GM19452 (cell line): Measurements from ENCODE around the gene SZT2.
A peak's percentile ranks its signal among the peaks of the same experiment; 100 is the strongest.

Source experiments
- ATAC-seq: cut with Tn5 transposase; IDR thresholded peaks from one replicate; pipeline ENCODE4 v1.9.1; 2021; ENCODE audit not compliant: unreplicated experiment

The SZT2 gene

DNA sequence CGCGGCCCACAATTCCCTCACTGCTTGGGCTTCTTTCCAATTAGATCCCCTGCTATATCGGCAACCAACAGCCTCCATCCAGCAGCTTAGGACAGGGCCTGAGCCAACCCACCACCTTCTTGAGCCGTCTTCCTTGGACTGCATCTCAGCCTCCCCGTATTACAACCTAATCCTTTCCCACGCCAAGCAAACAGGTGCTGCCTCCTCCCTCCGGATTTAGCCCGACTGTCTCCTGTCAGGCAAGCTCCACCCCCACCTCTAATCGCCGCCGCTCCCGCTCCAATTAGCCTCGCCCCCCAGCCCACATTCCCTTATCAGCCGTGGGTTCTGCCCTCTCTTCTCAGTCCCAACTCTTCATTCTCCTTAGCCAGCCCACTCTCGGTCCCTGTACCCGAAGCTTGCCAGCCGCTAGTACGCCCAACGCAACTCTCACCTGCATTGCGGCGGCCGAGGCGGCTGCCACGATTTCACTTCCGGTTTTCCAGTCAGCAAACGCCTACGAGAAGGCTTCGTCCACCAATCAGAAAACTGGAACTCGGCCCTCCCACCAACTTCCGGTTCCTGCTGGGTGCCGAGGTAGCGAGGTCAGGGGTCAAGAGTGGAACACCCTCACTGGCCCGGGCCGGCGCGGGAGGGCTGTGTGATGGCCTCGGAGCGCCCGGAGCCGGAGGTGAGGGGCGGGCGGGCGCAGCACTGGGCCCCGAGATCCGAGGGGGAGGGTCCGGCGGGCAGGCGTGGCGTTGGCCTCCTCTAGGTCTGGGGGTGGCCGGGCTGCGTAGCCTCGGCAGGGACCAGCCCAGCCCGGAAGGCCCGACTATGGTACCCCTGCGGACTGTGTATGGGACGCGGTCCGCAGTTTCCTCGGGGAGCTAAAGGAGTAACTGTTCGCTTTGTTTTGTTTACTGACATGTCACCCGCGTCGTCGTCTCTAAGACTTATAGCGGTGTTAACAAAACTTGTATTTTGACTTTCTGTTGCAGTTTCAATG, at the start of gene SZT2, which contains the start of gene MED8:
Gene SZT2, plus strand, starts transcription at position 574 of the 988 bp plus-strand sequence. Its CDS starts 70 bp downstream, at position 644.
Gene MED8, minus strand, starts transcription at position 475 of the 988 bp plus-strand sequence. Its CDS starts 36 bp downstream, at position 439.
- peak; percentile 83 for ATAC-seq

DNA sequence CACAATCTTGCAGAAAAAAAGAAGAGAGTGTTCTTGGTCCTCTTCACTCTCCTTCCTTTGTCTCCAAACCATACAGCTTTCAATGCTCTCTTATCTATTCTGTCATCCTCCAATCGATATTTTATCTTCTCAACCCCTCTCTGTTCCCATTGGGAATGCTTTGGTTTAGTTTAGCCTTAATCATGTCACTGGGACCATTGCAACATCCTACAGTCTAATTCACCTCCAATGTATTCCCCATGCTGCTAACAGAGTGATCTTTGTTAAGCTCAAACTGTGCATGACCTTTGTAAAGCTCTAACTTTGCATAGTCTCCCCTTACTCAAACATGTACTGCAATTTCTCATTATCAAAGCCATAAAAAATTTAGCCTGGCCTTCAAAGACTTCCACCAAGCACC, 49.1 kb upstream of the SZT2 start:
- ATAC-seq = no peak

DNA sequence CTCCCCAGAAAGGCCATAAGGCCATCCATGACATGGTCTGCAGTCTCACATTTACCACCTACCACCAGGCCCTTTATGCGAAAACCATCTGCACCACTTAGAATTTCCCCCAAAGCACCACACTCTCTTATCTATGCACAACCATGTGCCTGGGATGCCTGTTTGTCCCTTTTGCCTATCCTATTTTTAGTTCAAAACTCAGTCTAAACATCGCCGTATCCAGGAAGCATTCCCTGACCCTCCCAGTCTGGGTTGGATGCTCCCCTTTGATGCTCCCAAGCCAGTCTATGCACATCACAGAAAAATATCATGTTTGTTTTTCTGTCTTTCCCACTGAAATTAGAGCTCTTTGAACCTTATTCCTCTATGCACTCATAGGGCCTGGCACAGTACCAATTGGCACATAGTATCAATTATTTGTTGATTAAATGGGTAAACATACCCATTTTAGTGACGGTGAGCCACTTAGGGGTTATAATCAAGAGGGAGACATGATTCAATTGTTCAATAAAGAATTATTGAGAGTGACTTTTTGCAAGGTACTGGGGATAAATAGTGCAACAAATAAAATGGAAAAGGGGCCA, 45.3 kb upstream of the SZT2 start:
- no peak for ATAC-seq

DNA sequence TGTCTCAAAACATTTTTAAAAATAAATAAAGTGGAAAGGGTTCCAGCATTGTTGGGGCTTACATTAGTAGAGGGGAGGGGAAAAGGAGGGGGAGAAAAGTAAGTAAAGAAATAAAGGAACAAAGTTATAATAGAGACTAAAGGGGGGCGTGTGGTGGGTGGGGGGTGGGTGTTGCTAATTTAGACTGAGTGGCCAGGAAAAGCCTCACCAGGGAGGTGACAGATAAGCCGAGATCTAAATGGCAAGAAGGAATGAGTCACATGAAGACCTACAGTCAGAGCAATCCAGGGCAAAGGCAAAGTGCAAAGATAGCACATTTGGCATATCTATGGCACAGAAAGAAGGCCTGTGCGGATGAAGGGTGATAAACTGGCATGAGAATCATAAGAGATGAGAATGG, 44.6 kb upstream of the SZT2 start:
- no peak for ATAC-seq

DNA sequence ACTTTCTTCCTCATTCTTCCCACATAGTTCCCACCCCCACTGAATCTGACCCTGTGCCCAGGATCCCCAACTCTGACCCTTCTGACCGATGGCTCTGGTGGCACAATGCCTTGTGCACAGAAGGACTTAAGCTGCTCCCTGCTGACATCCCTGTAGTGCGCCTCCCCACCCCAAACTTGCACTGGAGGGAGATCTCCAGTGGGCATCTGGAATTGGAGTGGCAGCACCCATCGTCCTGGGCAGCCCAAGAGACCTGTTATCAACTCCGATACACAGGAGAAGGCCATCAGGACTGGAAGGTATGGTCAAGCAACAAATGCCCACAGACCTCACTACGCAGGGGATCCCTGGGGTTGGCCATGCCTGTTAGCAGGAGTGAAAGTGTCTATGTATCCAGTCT, 43.1 kb upstream of the SZT2 start:
- ATAC-seq = no peak

DNA sequence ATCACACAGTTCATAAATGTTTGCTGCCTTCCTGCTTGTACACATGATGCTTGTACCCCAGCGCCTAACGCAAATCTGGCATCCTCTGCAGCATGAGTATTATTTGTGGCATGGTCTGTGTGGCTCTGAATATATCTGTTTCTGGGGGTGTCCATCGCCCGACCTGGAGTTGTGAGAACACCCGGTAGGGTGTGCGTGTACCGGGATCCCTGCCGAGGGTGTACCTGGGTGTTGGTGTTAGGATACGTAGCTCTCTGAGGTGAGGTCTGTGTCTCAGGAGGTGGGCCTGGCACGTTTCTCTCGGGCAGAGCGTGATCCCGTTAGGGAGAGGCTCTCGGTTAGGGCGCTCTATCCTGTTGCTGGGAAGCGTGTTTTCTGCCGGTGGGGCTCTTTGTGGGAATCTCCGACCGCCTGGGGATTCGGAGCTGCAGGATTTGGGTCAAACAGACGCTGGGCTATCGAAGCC, 41.3 kb upstream of the SZT2 start:
- no peak for ATAC-seq

DNA sequence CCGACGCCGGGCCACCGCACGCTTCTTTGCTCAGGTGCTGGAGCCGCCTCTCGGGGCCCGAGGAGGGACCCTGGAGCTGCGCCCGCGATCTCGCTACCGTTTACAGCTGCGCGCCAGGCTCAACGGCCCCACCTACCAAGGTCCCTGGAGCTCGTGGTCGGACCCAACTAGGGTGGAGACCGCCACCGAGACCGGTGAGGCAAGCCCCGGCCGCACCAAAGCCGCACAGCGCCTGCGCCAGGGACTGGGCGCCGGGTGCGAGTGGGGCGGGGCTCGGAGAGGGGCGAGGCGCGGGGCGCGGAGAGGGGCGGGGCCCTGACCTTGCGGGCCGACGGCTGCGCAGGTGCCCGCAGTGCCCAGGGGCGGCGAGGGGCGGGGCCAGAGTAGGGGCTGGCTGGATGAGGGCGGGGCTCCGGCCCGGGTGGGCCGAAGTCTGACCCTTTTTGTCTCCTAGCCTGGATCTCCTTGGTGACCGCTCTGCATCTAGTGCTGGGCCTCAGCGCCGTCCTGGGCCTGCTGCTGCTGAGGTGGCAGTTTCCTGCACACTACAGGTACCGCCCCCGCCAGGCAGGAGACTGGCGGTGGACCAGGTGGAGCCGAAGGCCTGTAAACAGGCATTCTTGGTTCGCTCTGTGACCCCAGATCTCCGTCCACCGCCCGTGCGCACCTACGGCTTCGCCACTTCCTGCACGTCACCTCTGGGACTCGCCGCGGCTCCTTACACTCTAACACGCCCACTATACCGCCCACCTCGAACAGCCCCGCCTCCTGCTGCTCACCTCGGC, 40.7 kb upstream of the SZT2 start:
- no peak for ATAC-seq

DNA sequence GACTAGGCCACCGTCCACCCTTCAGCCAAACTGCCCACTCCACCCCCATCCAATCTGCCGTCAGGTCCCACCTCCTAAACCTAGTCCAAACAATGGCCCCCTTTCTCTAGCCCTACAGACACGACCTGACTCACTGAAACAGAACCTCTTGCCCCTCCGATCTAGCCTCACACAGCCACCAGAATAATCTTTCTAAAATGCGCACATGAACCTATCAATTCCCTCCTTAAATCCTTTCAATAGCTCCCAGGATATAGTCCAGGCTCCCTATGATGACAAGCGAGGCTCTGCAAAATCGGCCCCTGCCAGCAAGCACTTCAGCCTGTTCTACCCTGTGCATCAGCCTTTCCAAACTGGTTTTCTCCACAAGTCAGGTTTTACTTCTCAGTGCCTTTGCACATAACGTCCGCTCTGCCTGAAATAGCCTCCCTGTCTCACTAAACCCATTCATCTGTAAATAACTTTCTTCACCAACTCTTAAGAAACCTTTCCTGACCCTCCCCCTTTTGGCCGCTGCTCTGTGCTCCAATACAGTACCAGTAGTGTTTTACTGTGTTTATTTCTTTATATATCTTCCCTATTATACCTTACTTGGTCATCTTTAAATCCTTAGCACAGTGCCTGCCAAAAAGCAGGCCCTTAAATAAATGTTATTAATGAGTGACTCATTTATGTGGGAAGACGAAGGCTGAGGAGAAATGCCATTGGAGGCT, 39.9 kb upstream of the SZT2 start:
- no peak for ATAC-seq

DNA sequence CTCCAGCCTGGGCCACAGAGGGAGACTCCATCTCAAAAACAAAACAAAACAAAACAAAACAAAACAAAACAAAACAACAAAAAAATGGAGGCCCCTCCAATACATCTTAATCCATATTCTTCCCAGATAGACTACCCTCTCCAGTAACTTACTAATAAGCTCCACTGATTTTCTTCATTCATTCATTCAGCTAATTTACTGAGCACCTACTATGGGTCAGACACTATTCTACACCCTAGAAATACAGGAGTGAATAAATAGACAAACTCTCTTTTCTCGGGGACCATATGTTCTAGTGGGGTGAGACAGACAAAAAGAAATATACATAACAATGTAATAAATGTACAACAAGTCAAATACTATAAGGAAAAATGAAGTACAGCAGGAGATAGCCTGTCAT, 38.7 kb upstream of the SZT2 start:
- no peak for ATAC-seq

DNA sequence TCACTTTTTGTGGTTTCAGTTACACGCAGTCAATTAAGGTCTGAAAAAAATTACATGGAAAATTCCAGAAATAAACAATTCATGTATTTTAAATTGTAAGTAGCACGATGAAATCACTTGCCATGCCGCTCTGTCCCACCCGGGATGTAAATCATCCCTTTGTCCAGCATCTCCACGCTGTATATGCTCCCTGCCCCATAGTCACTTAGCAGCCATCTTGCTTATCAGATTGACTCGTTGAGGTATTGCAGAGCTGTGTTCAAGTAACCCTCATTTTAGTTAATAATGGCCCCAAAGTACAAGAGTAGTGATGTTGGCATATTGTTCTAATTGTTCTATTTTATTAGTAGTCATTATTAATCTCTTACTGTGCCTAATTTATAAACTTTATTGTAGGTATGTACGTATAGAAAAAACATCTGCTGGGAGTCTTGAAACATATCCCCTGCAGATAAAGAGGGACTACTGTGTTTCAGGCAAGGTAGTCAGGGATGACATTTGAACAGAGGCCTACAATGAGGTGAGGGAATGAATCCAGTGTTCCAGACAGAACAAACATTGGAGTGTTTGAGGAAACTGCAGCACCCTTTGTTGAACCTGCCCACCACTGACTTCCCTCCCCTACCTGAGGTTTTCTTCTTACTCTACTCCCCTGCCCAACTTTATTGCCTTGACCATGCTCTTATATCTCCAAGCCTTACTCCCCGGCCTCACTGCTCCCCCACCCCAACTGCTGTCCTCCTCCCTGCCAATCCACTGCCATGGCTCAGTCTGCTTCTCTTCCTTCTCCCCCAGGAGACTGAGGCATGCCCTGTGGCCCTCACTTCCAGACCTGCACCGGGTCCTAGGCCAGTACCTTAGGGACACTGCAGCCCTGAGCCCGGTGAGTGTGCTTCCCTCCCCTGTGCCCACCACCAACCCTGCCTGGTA, 38.0 kb upstream of the SZT2 start:
- no peak for ATAC-seq

DNA sequence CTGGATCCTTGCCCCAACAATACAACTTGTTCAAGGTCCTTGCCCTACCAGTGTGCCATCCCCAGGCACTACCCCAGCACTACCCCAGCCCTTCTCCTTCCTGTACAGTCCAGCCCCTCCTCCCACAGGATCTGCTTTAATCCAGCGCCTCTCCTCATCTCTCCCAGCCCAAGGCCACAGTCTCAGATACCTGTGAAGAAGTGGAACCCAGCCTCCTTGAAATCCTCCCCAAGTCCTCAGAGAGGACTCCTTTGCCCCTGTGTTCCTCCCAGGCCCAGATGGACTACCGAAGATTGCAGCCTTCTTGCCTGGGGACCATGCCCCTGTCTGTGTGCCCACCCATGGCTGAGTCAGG, 37.4 kb upstream of the SZT2 start:
- no peak for ATAC-seq

DNA sequence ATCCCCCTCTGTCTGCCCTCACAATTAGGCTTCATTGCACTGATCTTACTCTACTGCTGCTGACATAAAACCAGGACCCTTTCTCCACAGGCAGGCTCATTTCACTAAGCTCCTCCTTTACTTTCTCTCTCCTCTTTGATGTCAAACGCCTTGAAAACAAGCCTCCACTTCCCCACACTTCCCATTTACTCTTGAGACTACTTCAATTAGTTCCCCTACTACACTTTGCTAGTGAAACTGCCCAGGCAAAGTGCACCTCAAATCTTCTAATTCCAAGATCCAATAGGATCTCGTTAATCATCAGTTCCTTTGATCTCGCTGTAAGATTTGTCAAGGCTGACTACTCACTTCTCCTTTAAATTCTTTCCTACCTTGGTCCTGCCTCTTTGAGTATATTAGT, 36.8 kb upstream of the SZT2 start:
- ATAC-seq = no peak

DNA sequence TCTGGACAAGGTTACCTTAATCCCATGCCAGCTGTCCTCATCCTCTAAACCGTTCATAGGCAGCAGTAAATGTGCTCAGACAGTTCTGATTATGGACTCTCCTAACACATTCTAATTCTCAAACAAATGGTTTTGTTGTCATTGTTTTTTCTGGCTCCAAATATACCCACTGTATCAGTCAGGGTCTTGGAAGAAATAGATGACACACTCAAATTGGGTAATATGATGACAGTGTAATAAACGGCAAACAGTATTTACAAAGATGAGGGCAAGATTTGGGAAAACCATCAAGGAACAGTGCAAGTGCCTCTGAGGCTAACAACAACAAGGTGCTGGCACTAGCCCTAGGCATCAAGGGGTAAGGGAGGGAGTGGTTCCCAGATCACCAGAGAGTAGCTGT, 35.2 kb upstream of the SZT2 start:
- no peak for ATAC-seq

DNA sequence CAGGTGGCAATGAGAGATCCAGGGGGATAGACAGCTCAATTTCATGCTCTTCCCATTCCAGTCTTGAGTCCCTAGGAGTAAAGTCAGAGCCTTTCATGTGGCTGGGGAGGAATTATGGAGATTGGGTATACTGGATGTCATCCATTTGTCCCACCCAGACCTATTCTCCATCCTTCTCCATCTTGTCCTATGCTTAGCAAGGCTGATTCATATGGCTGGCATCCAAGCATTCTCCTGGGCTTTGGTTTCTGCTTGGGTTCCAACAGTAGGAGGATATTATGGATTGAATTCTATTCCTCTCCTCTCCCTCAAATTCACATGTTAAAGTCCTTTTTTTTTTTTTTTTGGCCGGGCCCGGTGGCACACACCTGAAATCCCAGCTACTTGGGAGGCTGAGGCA, 34.8 kb upstream of the SZT2 start:
- ATAC-seq = no peak

DNA sequence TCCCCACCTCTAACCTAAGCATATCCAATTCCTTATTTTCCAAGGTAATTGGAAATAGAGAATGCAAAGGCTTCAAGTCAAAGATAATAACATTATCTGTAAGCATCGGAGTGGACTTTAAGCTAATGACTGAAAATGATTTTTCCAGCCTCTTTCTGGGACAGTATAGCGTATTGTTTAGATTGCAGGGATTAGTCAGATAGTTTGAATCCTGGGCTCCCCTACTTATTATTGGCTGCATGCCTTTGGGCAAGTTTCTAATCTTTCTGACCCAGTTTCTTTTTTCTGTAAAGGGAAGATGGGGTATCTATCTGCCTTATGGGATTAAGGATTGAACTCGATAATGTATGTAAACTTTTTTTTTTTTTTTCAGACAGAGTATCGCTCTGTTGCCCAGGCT, 32.4 kb upstream of the SZT2 start:
- no peak for ATAC-seq

DNA sequence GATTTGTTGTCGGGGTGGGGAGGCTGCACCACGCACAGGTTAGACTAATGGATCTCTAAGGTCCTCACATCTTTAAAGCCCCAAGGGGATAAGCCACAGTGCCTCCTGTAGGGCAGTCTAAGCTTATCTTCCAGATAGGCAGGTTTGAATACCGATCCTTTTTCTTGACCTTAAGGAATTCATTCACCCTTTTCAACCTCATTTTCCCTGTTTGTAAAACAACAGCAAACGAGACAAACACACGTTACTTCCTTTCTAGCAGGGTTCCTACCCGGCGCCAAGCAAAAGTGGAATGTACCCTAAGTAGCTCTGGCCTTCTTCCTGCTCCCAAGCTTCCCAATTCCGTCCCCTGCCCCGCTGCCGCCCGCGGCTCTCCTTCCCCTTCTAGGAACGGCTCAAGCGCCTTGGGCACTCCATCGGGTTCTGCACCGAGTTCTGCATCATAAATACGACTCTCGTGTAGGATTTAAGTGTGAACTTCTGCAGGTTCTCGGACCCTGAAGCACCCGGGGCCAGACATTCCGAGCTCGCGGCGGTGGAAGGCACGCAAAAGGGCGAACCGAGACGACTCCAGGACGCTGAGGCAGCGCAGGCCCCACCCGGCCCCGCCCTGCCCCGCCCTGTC, 31.5 kb upstream of the SZT2 start:
- no peak for ATAC-seq

DNA sequence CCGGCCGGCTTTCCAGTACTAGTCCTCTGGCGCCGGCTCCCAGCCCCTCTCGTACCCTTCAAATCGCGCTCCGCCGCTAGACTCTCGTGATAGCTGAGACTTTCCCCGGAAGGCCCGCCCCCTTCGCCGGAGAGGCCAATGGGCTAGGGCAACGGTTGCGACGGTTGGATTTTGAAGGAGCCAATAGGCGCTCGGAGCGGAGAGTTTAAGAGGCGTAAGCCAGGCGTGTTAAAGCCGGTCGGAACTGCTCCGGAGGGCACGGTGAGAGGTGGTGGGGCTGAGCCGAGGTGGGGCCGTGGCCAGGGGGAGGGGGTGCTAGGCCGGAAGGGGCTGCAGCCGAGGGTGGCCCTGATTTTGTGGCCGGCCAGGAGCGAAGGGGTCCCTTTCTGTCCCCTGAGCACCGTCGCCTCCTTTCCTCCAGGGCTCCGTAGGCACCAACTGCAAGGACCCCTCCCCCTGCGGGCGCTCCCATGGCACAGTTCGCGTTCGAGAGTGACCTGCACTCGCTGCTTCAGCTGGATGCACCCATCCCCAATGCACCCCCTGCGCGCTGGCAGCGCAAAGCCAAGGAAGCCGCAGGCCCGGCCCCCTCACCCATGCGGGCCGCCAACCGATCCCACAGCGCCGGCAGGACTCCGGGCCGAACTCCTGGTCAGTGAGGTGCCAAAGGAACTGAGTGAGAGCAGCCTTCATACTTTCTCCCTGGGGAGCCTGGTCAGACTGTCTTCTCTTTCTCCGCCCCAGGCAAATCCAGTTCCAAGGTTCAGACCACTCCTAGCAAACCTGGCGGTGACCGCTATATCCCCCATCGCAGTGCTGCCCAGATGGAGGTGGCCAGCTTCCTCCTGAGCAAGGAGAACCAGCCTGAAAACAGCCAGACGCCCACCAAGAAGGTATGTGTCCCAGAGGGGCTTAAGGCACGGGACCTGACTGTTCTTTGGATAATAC, 30.7 kb upstream of the SZT2 start, which contains the start of gene CDC20:
Gene CDC20, plus strand, starts transcription at position 236 of the 948 bp plus-strand sequence. Its CDS starts 235 bp downstream, at position 471.
- peak; percentile 92 for ATAC-seq

DNA sequence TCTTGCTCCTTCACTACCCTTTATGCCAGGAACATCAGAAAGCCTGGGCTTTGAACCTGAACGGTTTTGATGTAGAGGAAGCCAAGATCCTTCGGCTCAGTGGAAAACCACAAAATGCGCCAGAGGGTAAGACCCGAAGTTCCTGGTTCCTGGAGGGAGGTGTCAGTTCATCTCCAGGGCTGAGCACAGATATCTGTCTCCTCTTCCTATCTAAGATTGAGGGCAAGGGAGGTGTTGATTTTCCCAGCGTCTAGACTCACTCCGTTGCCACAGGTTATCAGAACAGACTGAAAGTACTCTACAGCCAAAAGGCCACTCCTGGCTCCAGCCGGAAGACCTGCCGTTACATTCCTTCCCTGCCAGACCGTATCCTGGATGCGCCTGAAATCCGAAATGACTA, 30.0 kb upstream of the SZT2 start:
- ATAC-seq = no peak
